SK-N-SH (cell line): ENCODE measurements around the gene LCA5. TPM values are rescaled to one million over a fixed set of nuclear protein-coding genes. Genes with fewer than 3 reads are reported as not detected.
"Not testable (repeated sequence)": the region's sequence is repeated elsewhere in the genome, so short reads cannot be mapped to it uniquely, and the experiment has no call there.

Experiments
- CTCF ChIA-PET: fragments of 300-600, 350-600 bp; formaldehyde crosslinking; extraction: SDS; loops from one replicate; lab custom pipeline; 2021; lab: Yijun Ruan, JAX
- POLR2A ChIA-PET: fragments of 350-600 bp; sonication (Branson Sonifier 250); formaldehyde crosslinking; extraction: SDS; loops from one replicate; lab custom pipeline; 2020; ENCODE audit warnings: antibody characterized with exemption, inconsistent platforms; lab: Yijun Ruan, JAX
- DNase-seq: peaks from one replicate; pipeline ENCODE4 v3.0.0; 2012
- H2AFZ ChIP-seq: fragments of 200-600 bp; sonication (generic); 2 replicates; pipeline ENCODE4 v1.8.1; 2016; ENCODE audit warnings: antibody characterized with exemption, mild to moderate bottlenecking, low read depth
- H3F3A ChIP-seq: fragments of 200-600 bp; sonication (generic); replicated peaks from 2 replicates; pipeline ENCODE3; 2016; ENCODE audit warnings: antibody characterized with exemption, mild to moderate bottlenecking; ENCODE audit not compliant: insufficient read depth
- H3K27ac ChIP-seq, 2 experiments: fragments of 200-500 bp in 1 of 2; fragments of 200-600 bp in 1 of 2; sonication (Bioruptor generic) in 1 of 2; sonication (generic), shearing (Covaris generic) in 1 of 2; 2 replicates each; pipeline versions ENCODE4 v1.5.1 to v1.6.1; 2014 to 2016; ENCODE audit warnings: low read depth in 2 of 2, inconsistent platforms in 1 of 2, low read length in 1 of 2, mild to moderate bottlenecking in 1 of 2, mixed read lengths in 1 of 2
- H3K27me3 ChIP-seq: fragments of 200-600 bp; sonication (generic), shearing (Covaris generic); 2 replicates; pipeline ENCODE4 v1.6.1; 2016; ENCODE audit warnings: mixed run types; ENCODE audit not compliant: insufficient read depth
- H3K36me3 ChIP-seq, 2 experiments: fragments of 200-500 bp in 1 of 2; fragments of 200-600 bp in 1 of 2; sonication (Bioruptor generic) in 1 of 2; sonication (generic) in 1 of 2; replicated peaks in 1 of 2; 2 replicates each; pipeline versions ENCODE3 to v1.5.1; 2014 to 2016; ENCODE audit warnings: low read length in 1 of 2, mild to moderate bottlenecking in 1 of 2; ENCODE audit not compliant: insufficient read depth in 2 of 2, control insufficient read depth in 1 of 2
- H3K4me1 ChIP-seq, 2 experiments: fragments of 200-500 bp in 1 of 2; fragments of 200-600 bp in 1 of 2; sonication (Bioruptor generic) in 1 of 2; sonication (generic), shearing (Covaris generic) in 1 of 2; 2 replicates each; pipeline versions ENCODE4 v1.5.1 to v1.6.1; 2014 to 2016; ENCODE audit warnings: low read depth in 1 of 2, low read length in 1 of 2, mixed run types in 1 of 2; ENCODE audit not compliant: insufficient read depth in 2 of 2, control insufficient read depth in 1 of 2
- H3K4me2 ChIP-seq: fragments of 200-600 bp; sonication (generic), shearing (Covaris generic); 2 replicates; pipeline ENCODE4 v1.6.1; 2017; ENCODE audit warnings: mixed run types
- H3K4me3 ChIP-seq, 2 experiments: fragments of 200-500 bp in 1 of 2; fragments of 200-600 bp in 1 of 2; sonication (Bioruptor generic) in 1 of 2; sonication (generic), shearing (Covaris generic) in 1 of 2; 2 replicates each; pipeline versions ENCODE4 v1.5.1 to v1.8.1; 2014 to 2016; ENCODE audit warnings: low read depth in 2 of 2, inconsistent platforms in 1 of 2, low read length in 1 of 2, mild to moderate bottlenecking in 1 of 2, mixed read lengths in 1 of 2, moderate library complexity in 1 of 2
- H3K79me2 ChIP-seq: fragments of 200-600 bp; sonication (generic); 2 replicates; pipeline ENCODE4 v1.8.1; 2017; ENCODE audit warnings: mild to moderate bottlenecking; ENCODE audit not compliant: insufficient read depth
- H3K9ac ChIP-seq: fragments of 200-600 bp; sonication (generic); 2 replicates; pipeline ENCODE4 v1.6.1; 2017; ENCODE audit warnings: mixed run types
- H3K9me2 ChIP-seq: fragments of 200-600 bp; sonication (generic); 2 replicates; pipeline ENCODE4 v1.6.1; 2017; ENCODE audit warnings: mixed run types
- H3K9me3 ChIP-seq: fragments of 200-600 bp; sonication (generic); 2 replicates; pipeline ENCODE4 v1.6.1; 2017; ENCODE audit warnings: mixed run types, mild to moderate bottlenecking, moderate library complexity
- H4K20me1 ChIP-seq: fragments of 200-600 bp; sonication (generic); 2 replicates; pipeline ENCODE4 v1.6.1; 2017; ENCODE audit warnings: mild to moderate bottlenecking, mixed run types; ENCODE audit not compliant: insufficient read depth
- CTCF ChIP-seq: fragments of 200-600 bp; sonication (generic); IDR thresholded peaks from 2 replicates; pipeline ENCODE4 v1.6.1; 2017; ENCODE audit warnings: antibody characterized with exemption, mild to moderate bottlenecking, moderate library complexity
- FOSL2 ChIP-seq: IDR thresholded peaks from 2 replicates; pipeline ENCODE4 v1.4.0; 2012; ENCODE audit warnings: low read depth, mild to moderate bottlenecking, moderate library complexity, borderline replicate concordance
- FOXJ3 ChIP-seq: sonication (generic); formaldehyde crosslinking; IDR thresholded peaks from 2 replicates; pipeline ENCODE4 v1.5.1; 2020; ENCODE audit warnings: mild to moderate bottlenecking, missing genetic modification reagents
- FOXM1 ChIP-seq: IDR thresholded peaks from 2 replicates; pipeline ENCODE4 v1.4.0; 2012; ENCODE audit warnings: low read depth, mild to moderate bottlenecking
- GABPA ChIP-seq: IDR thresholded peaks from 2 replicates; pipeline ENCODE4 v1.4.0; 2012; ENCODE audit warnings: low read depth, mild to moderate bottlenecking
- JUND ChIP-seq: IDR thresholded peaks from 2 replicates; pipeline ENCODE4 v1.4.0; 2012
- MAX ChIP-seq: IDR thresholded peaks from 2 replicates; pipeline ENCODE4 v1.4.0; 2012; ENCODE audit warnings: low read depth
- MEF2A ChIP-seq: IDR thresholded peaks from 2 replicates; pipeline ENCODE4 v1.4.0; 2012; ENCODE audit warnings: low read depth, borderline replicate concordance
- MXI1 ChIP-seq: IDR thresholded peaks from 2 replicates; pipeline ENCODE4 v1.6.1; 2012; ENCODE audit warnings: mild to moderate bottlenecking, low read depth, low read length, improper control_type of control experiment
- NRF1 ChIP-seq: IDR thresholded peaks from 2 replicates; pipeline ENCODE4 v1.6.1; 2012; ENCODE audit warnings: low read depth, mild to moderate bottlenecking, low read length
- PBX3 ChIP-seq: IDR thresholded peaks from 2 replicates; pipeline ENCODE4; 2012
- POLR2AphosphoS5 ChIP-seq: IDR thresholded peaks from 2 replicates; pipeline ENCODE4 v1.6.1; 2012; ENCODE audit warnings: low read depth, low read length
- RFX5 ChIP-seq: IDR thresholded peaks from 2 replicates; pipeline ENCODE4 v1.6.1; 2012; ENCODE audit warnings: mild to moderate bottlenecking, improper control_type of control experiment, low read length
- SIN3A ChIP-seq: IDR thresholded peaks from 2 replicates; pipeline ENCODE4 v1.6.1; 2012; ENCODE audit warnings: low read depth, mild to moderate bottlenecking, low read length, moderate library complexity, borderline replicate concordance
- SMC3 ChIP-seq: IDR thresholded peaks from 2 replicates; pipeline ENCODE4 v1.6.1; 2012; ENCODE audit warnings: low read depth, low read length, improper control_type of control experiment
- TEAD4 ChIP-seq: IDR thresholded peaks from 2 replicates; pipeline ENCODE4 v1.4.0; 2012; ENCODE audit warnings: mild to moderate bottlenecking, borderline replicate concordance; ENCODE audit not compliant: insufficient read depth
- YY1 ChIP-seq: IDR thresholded peaks from 2 replicates; pipeline ENCODE4 v1.4.0; 2012; ENCODE audit warnings: low read depth, mild to moderate bottlenecking
- ZBTB33 ChIP-seq: IDR thresholded peaks from 2 replicates; pipeline ENCODE4 v1.4.0; 2012; ENCODE audit warnings: low read depth, borderline replicate concordance
- WGBS: methylation state at CpG from one replicate; pipeline ENCODE4 v1.1.6; 2017; ENCODE audit warnings: low lambda C conversion rate; 5-methylcytosine and 5-hydroxymethylcytosine counted together
- polyA plus RNA-seq, 3 experiments: library from polyadenylated mRNA; depleted of rRNA; stranded (reverse); fragments of >200 nt; gene quantifications; 2 replicates each; pipeline ENCODE4 v1.2.3, GENCODE V29; 2012

LCA5 gene
- polyA plus RNA-seq, 1 of the 3 experiments (the other 2 are of a cell fraction) = 0.61 TPM

- DNase-seq = no peak
- 59% methylated on average over 2 of the region's 2 CpGs for WGBS
- H3K27me3 ChIP-seq = no peaks in the 10 kb centered on the region
- no peaks in the 10 kb centered on the region for H4K20me1 ChIP-seq
- no peaks in the 10 kb centered on the region for H3K79me2 ChIP-seq
- H2AFZ ChIP-seq = no peak overlapping the region
- no peaks in the 10 kb centered on the region for H3K9me3 ChIP-seq
- H3K4me1 ChIP-seq = no peaks in the 10 kb centered on the region
- no peaks in the 10 kb centered on the region for H3K9me2 ChIP-seq
- H3K4me3 ChIP-seq = no peak overlapping the region
- TF ChIP-seq TEAD4 = no peak
- no peak for TF ChIP-seq RFX5
- H3K27ac ChIP-seq = no peak overlapping the region
- H3K36me3 ChIP-seq = no peaks in the 10 kb centered on the region
- H3K9ac ChIP-seq = no peak overlapping the region
- POLR2A ChIA-PET = no interaction called here
- CTCF ChIA-PET = no interaction called here
- no peak overlapping the region for H3K4me2 ChIP-seq
- H3F3A ChIP-seq = peaks cover 3% of the 10 kb centered on the region
Measured at GRCh38 chr6:79584332-79584731, 47.1 kb upstream of the LCA5 start.

- DNase-seq, H3K9me2 ChIP-seq, H3K9me3 ChIP-seq, H3K4me3 ChIP-seq, H3K4me1 ChIP-seq, H3K27ac ChIP-seq, H3K79me2 ChIP-seq, H3K9ac ChIP-seq, H3K27me3 ChIP-seq, H4K20me1 ChIP-seq, H2AFZ ChIP-seq, H3K36me3 ChIP-seq, H3K4me2 ChIP-seq, H3F3A ChIP-seq, POLR2A ChIA-PET: not testable (repeated sequence)
- CTCF ChIA-PET = interaction anchor here (1.2 to 2.4 kb wide), 3 partner anchors 33 to 140 kb away, joined by 3 to 9 read pairs (median 4); no protein-coding TSS in a partner anchor
- 33% methylated on average over 1 of the region's 6 CpGs for WGBS
Measured at GRCh38 chr6:79577926-79578325, 40.7 kb upstream of the LCA5 start.

- H2AFZ ChIP-seq = no peak overlapping the region
- CTCF ChIA-PET = interaction anchor here (0.6 to 1.4 kb wide), 6 partner anchors 138 to 293 kb away, joined by 3 to 5 read pairs (median 4); no protein-coding TSS in a partner anchor
- 88% methylated on average over 1 of the region's 1 CpG for WGBS
- TF ChIP-seq MXI1 = no peak
- TF ChIP-seq YY1 = no peak
- TF ChIP-seq PBX3 = peak; percentile 21; the same call in 1 of the 2 replicates
- no peak for TF ChIP-seq GABPA
- TF ChIP-seq TEAD4 = no peak
- no peak for TF ChIP-seq SIN3A
- no peak for TF ChIP-seq CTCF
- TF ChIP-seq JUND = peak; percentile 65; the same call in 1 of the 2 replicates
- no peak for TF ChIP-seq MAX
- no peak for TF ChIP-seq FOXM1
- TF ChIP-seq ZBTB33 = no peak
- TF ChIP-seq FOXJ3 (CRISPR knock-in tag) = no peak
- TF ChIP-seq MEF2A = no peak
- no peak for TF ChIP-seq NRF1
- TF ChIP-seq POLR2AphosphoS5 = no peak
- peak; percentile 73 for TF ChIP-seq FOSL2
- TF ChIP-seq SMC3 = no peak
Measured at GRCh38 chr6:79574630-79575225, 37.5 kb upstream of the LCA5 start.

More at GRCh38 chr6:79574630-79575225, 37.5 kb upstream of the LCA5 start:
- H3K36me3 ChIP-seq = no peaks in the 10 kb centered on the region
- DNase-seq = no peak
- no peaks in the 10 kb centered on the region for H3K9me3 ChIP-seq
- H3K4me2 ChIP-seq = no peak overlapping the region
- no peak overlapping the region for H3K9ac ChIP-seq
- peaks cover 5% of the 10 kb centered on the region for H3F3A ChIP-seq
- H3K27ac ChIP-seq = no peak overlapping the region
- no peak overlapping the region for H3K4me3 ChIP-seq
- H3K27me3 ChIP-seq = no peaks in the 10 kb centered on the region
- no peaks in the 10 kb centered on the region for H3K79me2 ChIP-seq
- POLR2A ChIA-PET = no interaction called here
- peaks cover 6 to 9% of the 10 kb centered on the region in 2 experiments; a peak in 3 of 4 replicates for H3K4me1 ChIP-seq
- no peaks in the 10 kb centered on the region for H3K9me2 ChIP-seq
- H4K20me1 ChIP-seq = no peaks in the 10 kb centered on the region
